NCI-H1105 treated with DMSO at 0.1 percent for 48 hours (cell line): Measurements from ENCODE around the gene NF2.

Experiments
- DNase-seq: peaks from one replicate; lab custom pipeline; 2025; lab: John Stamatoyannopoulos, UW

The NF2 gene

DNA sequence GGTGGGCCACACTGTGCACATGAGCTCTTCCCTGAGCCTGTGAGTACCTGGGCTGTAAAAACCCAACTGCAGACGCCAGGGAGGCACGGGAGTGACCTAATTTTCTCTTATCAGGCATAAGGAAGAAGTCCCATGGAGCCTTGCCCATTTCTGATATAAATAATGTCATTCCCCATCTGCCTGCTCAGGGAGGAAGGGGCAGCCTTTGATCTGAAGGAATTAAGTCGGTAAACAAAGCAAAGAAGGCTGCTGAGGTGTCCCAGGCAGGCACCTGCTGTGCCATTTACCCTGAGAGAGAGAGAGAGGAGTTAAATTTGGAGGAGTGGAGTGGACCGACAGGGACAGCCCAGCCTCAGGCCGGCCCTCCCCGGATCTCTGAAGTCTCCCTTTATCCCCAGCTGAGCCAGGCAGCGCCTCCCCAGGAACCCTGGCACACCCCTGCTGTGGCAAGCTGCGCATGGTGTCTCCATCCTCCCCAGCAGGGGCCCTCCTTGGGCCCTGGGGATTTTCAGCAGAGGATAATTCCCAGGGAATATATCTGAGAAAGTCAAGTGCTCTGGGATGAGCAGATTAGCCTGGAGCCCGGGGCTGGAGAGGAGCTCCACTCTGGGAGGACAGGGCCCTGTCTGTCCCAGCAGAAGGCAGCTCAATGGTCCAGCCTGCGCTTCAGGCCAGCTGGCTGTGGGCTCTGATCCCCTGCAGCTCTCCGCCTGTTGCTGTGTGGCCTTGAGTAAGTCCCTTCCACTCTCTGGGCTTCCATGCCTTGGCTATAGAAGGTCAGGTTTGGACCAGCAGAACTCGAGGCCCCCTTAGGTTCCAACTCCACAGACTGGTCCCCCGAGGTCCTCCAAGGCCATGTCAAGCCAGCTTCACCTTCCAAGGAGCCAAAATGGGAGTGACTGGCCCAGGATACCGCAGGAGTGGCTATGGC is 98.8 kb downstream of the NF2 start:
- no peak for DNase-seq

DNA sequence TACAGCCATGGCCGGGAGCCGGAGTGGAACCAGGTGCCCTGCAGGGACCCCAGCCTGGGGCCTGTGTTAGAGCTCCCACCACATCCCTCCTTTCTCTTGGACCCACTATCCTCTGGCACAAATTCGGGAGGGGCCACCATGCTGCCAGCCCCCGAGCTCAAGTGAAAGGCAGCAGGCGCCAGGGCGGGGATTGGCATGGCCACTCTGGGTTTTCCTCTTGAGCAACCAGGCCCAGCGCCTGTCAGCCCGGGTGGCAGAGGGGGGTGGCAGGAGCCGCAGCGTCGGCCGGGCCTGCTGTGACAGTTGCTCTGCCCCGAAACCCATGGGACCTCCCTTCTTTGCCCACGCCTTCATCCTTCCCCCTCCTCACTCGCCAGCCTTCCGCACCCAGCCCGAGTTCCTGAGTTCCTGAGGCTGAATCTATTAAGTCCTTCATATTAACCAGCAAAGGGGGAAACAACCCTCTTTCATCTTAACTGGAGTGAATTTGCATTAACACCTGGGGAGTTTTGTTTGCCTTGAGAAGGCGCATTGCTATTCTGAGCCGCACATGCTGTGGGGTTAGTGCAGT is 99.6 kb downstream of the NF2 start:
- DNase-seq: no peak

DNA sequence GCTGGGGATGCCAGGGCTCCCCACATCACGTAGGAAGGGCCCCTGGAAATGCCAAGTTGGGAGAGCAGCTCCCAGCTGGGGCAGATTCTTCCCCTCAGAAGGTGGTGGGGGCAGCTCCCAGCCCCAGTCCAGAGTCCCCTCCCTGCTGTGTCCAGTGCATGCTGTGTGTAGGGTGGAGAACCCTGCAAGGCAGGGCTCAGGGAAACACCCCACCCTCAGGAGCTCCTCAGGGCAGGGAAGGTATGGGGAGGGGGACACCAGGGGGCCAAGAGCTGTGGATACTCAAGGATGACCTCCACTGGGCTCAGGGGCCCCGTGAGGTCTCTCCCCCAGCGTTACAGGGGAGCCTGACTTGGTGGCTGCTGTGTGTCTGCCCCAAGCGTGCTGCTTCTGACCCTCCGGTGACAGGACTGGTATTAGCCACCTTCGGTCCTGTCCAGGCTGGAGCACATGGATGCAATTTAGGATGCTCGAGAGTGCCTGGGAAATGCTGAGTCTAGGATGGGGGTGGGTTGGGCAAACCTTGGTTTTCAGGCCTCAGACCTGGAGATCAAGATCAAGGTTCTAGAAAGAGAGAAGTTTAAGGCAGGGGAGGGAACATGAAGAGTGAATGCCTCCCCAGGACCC is 100.2 kb downstream of the NF2 start:
- DNase-seq: no peak

DNA sequence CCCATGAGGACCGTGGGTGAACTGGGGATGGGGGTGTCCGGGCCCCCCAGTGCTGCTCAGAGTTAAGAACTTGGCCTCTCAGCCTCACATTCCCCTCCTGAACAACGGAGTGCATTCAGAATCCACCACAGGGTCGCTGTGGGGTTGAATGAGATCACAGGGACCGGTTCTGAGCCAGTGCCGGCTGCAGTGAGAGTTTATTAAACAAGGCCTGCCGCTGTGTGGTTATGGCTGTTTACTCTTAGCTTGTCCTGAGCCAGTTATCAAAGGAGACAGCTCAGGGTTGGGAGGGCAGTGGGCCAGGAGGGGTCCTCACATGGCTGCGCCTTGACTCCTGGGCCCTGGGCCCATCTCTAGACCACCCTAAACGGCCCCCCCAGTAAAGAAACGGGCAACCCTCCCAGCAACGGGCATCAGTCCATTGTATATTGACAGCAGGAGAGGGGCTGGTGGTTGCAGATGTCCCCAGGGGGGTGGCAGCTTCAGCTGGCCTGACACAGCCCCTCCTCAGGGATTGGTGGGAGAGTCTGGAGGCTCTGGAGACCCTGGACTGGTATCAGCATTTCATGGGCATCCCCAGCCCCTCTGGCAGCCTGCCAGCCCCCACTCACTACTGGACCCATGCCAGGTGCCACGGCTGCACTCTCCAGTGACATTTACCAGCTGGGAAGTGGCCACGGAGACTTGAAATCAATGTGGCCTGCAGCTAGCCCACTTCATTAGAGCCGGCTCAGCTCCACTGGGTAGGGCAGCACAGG is 101.3 kb downstream of the NF2 start:
- peak; percentile 24 for DNase-seq

DNA sequence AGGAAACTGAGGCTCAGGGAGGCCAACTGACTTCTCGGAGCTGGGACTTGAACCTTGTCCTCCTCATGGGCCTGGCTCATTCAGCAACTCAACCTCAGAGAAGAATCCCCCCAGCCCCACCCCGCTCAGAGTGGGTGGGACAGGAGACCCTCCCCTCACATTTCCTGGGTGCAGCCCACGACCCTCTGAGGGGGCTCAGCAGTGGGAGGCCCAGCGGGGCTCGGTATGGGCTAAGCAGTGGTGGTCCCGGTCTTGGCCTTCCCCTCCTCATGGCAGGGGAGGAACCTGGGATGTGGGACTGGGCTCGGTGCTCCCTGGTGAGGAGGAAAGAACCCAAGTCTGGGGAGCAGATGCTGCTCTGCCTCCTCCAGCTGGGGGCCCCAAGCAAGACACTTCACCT is 102.2 kb downstream of the NF2 start:
- no peak for DNase-seq

DNA sequence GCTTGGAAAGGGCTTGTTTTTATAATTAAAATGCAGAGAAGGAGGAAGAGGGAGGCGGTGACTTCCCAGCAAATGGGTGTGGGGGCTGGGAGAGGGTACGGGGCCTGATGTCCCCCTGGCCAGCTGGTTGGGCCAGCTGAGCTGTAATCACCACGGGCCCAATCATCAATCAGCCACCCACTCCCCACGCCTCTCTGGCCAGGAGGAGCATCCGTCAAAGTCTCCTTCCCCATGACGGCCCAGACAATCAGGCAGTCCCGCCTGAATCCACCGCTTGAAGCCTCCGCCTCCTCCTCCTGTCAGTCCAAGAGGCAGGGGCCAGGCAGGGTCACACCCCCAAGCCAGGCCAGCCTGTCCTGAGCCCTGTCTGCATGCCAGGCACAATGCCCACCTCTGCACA is 103.1 kb downstream of the NF2 start:
- no peak for DNase-seq

GRCh38 chr22:29707010-29707409 is 103.6 kb downstream of the NF2 start:
- DNase-seq: no peak

GRCh38 chr22:29707471-29707870 is 104.0 kb downstream of the NF2 start:
- no peak for DNase-seq

GRCh38 chr22:29710193-29710592 is 106.8 kb downstream of the NF2 start:
- no peak for DNase-seq

DNA sequence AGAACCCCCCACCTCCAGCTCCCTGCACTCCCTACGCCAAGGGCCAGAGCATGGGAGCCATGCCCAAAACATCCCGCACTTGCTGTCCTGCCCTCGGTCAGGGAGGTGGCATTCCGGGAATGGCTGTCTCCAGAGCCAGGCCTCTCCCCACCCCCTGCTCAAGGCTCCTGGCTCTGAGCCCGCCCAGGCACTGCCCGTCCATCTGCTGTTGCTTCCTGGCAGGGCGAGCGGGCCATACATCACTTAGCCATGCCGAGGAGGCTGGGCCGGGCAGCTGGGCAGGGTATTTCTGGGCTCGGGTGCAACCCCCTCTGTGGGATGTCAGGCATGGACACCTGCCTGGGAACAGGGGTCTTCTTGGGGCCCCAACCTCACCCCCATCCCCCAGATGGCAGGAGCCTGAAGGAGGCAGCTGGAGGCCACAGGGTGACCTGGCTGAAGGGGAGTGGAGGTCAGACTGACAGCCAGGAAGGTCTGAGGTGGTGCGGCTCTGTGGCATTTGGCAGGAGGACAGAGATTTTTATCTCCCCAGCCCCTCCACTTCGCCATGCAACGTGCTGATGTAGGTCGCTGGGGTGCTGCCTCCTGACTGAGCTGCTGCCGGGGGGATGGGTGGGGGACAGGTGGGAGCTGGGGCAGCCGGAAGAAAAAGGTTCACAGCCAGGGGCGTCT is 107.6 kb downstream of the NF2 start:
- DNase-seq: peak; percentile 64

- no peak for DNase-seq
These were observed 108.7 kb downstream of the NF2 start for GRCh38 chr22:29712119-29712518.

- no peak for DNase-seq
These were observed 109.8 kb downstream of the NF2 start for GRCh38 chr22:29713156-29713727.

DNA sequence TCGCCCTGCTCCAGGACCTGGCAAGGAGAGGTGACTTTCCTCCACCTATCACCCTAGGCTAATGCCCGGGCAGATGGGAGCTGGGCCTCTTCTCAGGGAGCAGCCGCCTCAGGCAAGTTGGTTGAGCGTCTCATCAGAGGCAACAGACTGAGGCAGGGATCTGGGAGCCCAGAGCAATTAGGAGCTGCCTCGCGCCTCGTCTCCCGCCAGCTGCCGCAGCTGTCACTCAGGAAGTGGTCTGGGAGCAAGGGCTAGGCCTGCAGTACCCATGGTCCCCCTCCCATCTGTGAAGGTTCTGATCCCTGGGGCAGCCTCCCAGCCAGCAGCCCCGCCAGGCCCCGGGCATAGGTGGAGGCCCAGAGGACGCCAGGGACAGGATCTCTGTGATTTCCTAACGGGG is 111.8 kb downstream of the NF2 start:
- peak; percentile 62 for DNase-seq

- no peak for DNase-seq
These were observed 112.3 kb downstream of the NF2 start for GRCh38 chr22:29715705-29716104.

- no peak for DNase-seq
These were observed 113.5 kb downstream of the NF2 start for GRCh38 chr22:29716814-29717545.

GRCh38 chr22:29717789-29718188 is 114.4 kb downstream of the NF2 start:
- peak; percentile 77 for DNase-seq

DNA sequence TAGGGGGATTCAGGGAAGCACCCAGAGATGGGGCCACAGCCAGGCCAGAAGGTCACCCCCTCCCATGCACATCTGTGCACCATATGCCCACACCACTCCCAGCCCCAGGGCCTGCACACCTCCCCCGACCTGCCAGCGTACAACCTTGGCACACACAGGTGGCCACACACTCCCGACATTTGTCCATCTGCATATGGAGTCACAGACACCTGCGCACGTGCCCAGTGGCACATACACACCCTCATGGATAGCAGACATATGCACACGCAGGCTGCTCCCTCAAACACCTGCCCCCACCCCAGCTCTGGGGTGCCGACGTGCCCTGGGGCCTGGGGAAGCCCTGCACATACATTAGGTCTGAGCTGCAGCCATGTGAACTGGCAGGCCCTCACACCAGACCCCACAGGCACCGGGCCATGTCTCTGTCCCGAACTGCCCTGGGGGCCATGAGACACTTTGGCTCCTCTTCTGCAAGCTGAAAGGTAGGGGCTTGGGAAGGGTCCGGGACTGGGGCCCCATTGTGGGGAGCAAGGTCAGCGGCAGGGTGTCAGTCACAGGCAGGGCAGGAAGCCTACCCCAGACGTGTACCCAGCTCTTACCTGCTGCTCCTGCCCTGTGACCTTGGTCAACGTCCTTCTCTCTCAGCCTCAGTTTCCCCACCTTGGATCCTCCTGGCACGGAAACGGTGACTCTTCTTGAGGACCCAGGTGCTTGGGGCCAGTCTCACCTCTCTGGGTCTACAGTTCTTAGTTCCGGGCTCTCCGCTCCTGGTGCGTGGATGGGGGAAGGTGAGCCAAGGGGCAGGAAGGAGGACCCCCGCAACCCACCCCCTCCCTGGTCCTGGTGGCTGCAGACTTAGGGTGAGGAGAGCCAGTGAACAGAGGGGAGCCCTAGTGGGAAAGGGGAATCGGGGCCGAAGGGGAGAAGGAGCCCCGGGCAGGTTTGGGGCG is 115.8 kb downstream of the NF2 start:
- DNase-seq: no peak

DNA sequence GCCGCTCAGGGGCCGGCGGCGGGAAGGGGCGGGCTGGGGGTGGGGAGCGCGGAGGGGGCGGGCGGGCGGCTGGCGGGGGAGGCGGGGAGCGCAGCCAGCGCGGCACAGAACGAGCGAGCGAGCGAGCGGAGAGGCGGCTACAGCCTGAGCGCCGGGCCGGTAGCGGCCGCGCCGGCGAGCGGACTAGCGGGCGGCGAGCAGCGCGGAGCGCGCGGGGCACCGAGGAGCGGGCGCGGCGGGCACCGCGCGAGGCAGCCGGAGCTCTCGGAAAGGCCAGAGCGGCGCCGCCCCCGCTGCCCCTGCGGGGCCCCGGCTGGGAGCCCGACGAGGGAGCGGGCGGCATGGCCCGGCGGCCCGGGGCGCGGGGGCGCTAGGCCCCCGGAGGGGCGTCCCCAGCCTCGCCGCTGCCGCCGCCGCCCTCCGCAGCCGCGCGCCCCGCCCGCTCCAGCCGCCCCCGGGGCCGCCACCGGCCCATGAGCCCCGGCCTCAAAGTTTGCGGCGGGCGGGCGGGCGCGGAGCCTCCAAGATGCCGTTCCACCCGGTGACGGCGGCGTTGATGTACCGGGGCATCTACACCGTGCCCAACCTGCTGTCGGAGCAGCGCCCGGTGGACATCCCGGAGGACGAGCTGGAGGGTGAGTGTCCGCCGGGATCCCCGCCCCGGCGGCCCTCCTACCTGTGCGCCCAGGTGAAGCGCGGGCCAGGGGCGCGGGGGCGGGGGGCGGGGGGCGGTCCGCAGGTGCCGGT is 116.6 kb downstream of the NF2 start, which contains the start of gene CABP7:
CABP7 (plus strand) TSS at position 105 of the 747 bp plus-strand sequence; CDS start at position 527, 422 bp downstream.
- DNase-seq: peak; percentile 4
